Esophagus squamous epithelium (tissue), 4 donors: ENCODE results near the gene FGFRL1.

Experiments used
- CTCF ChIP-seq, 6 experiments: fragments of 450-650 bp in 4 of 6; fragments of 200-600 bp in 2 of 6; sonication (generic) in 2 of 6; IDR thresholded peaks; one replicate each; pipeline ENCODE4 v1.5.1; 2016 to 2019; ENCODE audit warnings: antibody characterized with exemption in 6 of 6, mild to moderate bottlenecking in 4 of 6, moderate library complexity in 4 of 6
- POLR2A ChIP-seq, 4 donors: fragments of 450-650 bp; IDR thresholded peaks; one replicate each; pipeline ENCODE4 v1.6.1; 2017; ENCODE audit warnings: antibody characterized with exemption in 4 of 4, mild to moderate bottlenecking in 4 of 4, moderate library complexity in 3 of 4

GRCh38 chr4:1055721-1056590, 44.5 kb downstream of the FGFRL1 start:
- TF ChIP-seq CTCF (IDR thresholded peaks at IDR 0.05) (no peak), POLR2A (IDR thresholded peaks at IDR 0.05) (peak in 2 of 4 donors; percentile 27 to 37)
